ENCODE measurements around the gene ANKRD40.

Gene ANKRD40

DNA sequence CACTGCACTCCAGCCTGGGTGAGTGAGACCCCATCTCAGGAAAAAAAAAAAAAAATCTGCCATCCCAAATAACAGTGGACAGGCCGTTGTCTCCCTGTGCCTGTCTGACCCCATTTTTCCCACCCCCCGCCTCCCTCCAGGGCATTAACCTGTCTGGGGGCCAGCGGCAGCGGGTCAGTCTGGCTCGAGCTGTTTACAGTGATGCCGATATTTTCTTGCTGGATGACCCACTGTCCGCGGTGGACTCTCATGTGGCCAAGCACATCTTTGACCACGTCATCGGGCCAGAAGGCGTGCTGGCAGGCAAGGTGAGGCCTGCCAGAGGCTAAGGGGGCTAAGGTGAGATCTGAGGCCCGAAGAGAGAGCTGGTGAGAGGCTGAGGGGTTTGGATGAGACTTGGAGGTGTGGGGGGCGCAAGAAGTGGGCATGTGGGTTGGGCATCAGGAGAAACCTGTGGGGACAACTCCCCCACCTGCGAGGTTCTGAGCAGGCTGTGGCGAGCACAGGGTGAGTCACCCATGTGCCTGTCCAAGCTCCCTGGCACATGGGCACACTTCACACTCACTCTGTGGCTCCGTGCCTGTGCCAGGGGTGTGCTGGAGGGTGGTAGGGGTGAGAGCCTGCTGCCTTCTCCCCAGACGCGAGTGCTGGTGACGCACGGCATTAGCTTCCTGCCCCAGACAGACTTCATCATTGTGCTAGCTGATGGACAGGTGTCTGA, 34.7 kb downstream of the ANKRD40 start:
- TF ChIP-seq GATA2 (IDR thresholded peaks at IDR 0.05; ENCODE audit: low read depth, low read length) (no peak), GATA3 (IDR thresholded peaks at IDR 0.05; ENCODE audit: low read depth, low read length) (no peak)

DNA sequence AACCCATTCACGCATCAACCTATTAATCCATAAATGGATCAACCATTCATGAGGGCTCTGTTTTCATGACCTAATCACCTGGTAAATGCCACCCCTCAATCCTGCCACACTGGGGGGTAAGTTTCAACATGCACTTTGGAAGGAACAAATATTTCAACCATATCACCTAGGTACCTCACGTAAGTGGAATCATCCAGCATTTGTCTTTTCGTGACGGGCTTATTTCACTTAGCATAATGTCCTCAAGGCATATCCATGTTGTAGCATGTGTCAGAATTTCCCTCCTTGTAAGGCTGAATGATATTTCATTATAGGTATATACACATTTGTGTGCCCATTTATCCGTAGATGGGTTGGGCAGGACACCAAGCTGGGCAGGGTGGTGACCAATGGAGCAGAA, 35.6 kb downstream of the ANKRD40 start:
- TF ChIP-seq GATA2 (IDR thresholded peaks at IDR 0.05; ENCODE audit: low read depth, low read length) (no peak), GATA3 (IDR thresholded peaks at IDR 0.05; ENCODE audit: low read depth, low read length) (no peak)

DNA sequence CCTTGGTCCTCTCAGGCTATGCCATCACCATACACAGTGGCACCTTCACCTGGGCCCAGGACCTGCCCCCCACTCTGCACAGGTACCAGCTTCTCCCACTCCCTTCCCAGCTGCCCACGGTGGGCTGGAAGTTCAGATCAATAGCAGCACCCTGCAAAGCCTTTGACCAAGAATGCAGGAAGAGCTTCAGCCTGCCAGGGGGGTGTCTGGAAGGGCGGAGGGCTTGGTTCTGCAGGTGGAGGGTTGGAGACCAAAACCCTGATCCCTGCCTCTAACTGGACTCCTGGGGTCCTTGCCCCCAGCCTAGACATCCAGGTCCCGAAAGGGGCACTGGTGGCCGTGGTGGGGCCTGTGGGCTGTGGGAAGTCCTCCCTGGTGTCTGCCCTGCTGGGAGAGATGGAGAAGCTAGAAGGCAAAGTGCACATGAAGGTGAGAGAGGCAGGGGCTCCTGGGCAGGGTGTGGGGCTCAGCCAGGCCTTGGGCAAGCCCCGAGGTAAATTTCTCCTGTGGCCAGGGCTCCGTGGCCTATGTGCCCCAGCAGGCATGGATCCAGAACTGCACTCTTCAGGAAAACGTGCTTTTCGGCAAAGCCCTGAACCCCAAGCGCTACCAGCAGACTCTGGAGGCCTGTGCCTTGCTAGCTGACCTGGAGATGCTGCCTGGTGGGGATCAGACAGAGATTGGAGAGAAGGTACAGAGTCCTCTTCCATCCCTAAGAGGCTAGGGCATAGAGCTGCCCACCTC, 38.7 kb downstream of the ANKRD40 start:
- TF ChIP-seq GATA2 (IDR thresholded peaks at IDR 0.05; ENCODE audit: low read depth, low read length), result no peak
- TF ChIP-seq GATA3 (IDR thresholded peaks at IDR 0.05; ENCODE audit: low read depth, low read length), result no peak

DNA sequence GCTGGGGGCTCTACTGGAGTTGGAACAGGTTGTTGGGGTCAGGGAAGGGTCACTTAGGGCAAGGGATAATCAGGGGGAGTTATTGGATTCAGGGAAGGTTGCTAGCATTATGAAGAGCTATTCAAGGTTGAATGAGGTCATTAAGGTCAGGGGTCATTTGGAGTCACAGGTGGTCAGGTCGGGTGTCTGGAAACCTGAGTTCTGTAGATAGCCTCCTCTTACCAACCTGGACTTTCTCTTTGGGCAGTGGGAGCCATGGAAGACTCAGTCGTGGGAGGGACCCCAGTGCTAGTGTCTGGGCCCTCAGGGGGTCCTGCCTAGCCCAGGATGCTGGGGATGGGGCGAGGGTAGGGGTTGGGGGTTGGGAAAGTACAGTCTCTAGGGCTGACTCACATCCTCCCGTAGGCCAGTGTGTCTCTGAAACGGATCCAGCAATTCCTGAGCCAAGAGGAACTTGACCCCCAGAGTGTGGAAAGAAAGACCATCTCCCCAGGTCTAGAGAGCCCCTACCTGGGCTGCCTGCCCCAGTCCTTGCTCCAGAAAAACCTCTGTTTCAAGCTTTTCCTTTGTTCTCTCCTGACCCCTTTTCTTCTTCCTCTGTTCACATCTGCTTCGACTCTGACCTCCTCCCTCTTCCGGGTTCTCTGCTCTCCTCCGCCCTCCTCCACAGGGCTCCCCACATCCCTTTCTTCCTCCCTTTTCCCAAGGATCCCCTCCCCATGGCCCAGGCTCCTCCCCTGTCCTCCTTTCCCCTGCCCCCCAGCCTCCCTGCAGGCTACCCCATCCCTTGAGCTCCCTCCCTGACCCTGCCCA, 39.5 kb downstream of the ANKRD40 start:
- no peak for TF ChIP-seq GATA2 (IDR thresholded peaks at IDR 0.05; ENCODE audit: low read depth, low read length)
- TF ChIP-seq GATA3 (IDR thresholded peaks at IDR 0.05; ENCODE audit: low read depth, low read length), result no peak

DNA sequence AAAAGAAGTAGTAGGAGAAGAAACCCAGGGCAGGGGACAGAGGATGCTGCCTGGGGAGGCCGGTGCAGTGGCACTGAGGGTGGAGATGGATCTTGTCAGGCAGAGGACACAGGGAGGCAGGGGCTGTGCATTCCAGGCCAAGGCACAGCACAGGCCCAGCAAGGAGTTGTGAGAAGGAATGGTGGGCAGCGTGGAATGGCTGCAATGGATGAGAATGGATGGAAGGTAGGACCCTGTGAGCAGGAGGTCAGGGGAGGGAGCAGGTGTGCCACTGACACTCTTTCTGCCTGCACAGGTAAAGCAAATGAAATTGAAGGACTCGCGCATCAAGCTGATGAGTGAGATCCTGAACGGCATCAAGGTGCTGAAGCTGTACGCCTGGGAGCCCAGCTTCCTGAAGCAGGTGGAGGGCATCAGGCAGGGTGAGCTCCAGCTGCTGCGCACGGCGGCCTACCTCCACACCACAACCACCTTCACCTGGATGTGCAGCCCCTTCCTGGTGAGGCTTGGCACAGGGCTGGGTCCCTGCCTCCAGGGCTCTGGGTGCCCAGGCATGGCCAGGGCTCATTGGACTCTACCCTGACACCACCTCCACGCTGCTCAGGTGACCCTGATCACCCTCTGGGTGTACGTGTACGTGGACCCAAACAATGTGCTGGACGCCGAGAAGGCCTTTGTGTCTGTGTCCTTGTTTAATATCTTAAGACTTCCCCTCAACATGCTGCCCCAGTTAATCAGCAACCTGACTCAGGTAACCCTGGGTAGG, 40.3 kb downstream of the ANKRD40 start:
- TF ChIP-seq GATA2 (IDR thresholded peaks at IDR 0.05; ENCODE audit: low read depth, low read length) (no peak), GATA3 (IDR thresholded peaks at IDR 0.05; ENCODE audit: low read depth, low read length) (no peak)

DNA sequence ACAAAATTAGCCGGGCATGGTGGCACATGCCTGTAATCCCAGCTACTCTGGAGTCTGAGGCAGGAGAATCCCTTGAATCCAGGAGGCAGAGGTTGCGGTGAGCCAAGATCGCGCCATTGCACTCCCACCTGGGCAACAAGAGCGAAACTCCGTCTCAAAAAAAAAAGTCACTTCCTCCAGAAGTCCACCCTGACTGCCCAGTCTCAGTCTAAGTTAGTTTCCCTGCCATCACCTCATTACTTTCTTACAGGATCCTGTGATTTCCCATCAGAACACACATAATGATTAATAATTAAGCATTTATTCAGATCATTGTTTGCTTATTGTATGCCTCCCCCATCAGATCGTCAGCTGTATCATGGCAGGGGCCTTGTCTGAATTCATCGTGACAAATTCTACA, 41.4 kb downstream of the ANKRD40 start:
- TF ChIP-seq GATA2 (IDR thresholded peaks at IDR 0.05; ENCODE audit: low read depth, low read length), result no peak
- TF ChIP-seq GATA3 (IDR thresholded peaks at IDR 0.05; ENCODE audit: low read depth, low read length), result no peak

DNA sequence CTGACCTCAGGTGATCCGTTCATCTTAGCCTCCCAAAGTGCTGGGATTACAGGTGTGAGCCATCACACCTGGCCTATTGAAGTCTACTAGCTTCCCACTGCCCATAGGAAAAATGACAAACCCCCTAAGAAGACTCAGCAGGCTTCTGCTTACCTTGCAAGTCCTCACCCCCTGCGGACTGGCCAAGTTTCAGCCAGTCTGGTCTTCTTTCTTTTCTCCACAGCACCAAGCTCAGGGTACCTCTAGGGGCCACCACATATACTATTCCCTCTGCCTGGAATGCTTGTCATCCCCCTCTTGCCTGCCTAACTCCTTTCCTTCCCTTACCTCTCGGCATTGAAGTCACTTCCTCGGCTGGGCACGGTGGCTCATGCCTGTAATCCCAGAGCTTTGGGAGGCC, 41.9 kb downstream of the ANKRD40 start:
- TF ChIP-seq GATA3 (IDR thresholded peaks at IDR 0.05; ENCODE audit: low read depth, low read length), result no peak

DNA sequence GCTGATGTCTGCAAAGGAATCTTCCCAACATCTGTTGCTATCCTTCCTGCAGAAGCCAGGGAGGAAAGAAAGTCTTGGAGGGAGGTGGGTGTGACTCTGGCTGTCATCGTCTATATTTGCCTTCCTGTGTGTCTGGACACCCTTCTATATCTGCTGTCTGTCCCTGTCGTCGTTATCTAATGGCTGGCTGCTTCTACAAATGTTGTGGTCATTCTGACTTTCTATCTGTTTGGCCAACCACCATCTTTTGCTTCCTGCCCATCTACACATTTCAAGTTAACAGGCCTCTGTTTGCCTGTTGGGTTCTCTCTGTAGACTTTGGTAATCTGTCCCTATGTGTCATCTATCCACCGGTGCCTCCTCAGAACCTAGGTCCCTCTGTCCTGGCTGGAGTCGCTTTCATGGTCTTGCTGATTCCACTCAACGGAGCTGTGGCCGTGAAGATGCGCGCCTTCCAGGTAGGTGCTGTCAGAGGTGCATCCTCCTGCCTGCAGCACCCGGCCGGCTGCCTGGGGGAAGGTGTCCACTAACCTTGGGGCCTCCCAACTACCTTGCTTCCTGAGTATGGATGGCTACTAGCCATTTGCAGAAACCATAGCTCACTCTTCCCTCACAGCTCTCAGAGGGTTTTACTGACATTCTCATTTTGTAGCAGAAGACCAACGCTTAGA, 42.8 kb downstream of the ANKRD40 start:
- TF ChIP-seq GATA3 (IDR thresholded peaks at IDR 0.05; ENCODE audit: low read depth, low read length) (no peak), GATA2 (IDR thresholded peaks at IDR 0.05; ENCODE audit: low read depth, low read length) (no peak)

DNA sequence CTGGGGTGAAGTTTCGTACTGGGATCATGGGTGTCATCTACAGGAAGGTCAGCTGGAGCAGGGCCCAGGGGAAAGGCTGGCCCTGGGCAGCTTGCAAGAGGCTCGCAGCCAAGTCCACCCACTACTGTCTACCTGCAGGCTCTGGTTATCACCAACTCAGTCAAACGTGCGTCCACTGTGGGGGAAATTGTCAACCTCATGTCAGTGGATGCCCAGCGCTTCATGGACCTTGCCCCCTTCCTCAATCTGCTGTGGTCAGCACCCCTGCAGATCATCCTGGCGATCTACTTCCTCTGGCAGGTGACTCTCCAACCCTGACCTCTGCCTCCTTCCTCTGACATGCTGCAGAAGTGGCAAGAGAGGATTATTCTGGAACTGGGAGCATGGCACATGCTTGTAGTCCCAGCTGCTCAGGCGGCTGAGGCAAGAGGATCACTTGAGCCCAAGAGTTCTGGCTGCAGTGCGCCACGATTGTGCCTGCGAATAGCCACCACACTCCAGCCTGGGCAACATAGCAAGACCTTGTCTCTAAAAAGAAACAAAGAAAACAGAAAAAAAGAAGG, 43.8 kb downstream of the ANKRD40 start:
- no peak for TF ChIP-seq GATA2 (IDR thresholded peaks at IDR 0.05; ENCODE audit: low read depth, low read length)
- TF ChIP-seq GATA3 (IDR thresholded peaks at IDR 0.05; ENCODE audit: low read depth, low read length), result no peak

DNA sequence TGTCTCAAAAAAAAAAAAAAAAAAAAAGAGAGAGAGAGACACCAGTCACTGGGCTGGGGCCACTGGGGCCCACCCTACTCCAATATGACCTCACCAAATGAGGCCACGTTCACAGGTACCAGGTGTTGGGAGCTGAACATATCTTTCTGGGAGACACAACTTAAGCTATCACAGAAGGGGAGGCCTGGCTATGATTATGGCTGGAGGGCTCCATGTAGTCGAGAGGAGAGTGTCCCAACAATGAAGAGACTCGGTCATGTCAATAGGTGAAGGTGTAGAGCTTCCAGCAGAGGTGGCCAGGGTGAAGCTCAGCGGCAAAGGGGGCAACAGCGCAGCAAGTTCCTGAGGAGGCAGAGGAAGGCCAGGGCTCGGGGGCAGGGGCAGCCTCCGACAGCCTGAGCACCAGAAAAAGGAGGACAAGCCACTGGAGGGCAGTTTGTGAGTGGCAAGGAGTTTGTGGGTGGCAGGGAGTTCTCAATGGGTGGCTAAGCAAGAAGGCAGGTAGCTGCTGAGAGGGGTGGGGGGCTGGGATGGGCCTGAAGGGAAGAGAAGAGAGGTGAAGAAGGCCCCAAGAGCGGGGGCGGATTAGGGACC, 45.0 kb downstream of the ANKRD40 start:
- TF ChIP-seq GATA3 (IDR thresholded peaks at IDR 0.05; ENCODE audit: low read depth, low read length) (no peak), GATA2 (IDR thresholded peaks at IDR 0.05; ENCODE audit: low read depth, low read length) (no peak)

DNA sequence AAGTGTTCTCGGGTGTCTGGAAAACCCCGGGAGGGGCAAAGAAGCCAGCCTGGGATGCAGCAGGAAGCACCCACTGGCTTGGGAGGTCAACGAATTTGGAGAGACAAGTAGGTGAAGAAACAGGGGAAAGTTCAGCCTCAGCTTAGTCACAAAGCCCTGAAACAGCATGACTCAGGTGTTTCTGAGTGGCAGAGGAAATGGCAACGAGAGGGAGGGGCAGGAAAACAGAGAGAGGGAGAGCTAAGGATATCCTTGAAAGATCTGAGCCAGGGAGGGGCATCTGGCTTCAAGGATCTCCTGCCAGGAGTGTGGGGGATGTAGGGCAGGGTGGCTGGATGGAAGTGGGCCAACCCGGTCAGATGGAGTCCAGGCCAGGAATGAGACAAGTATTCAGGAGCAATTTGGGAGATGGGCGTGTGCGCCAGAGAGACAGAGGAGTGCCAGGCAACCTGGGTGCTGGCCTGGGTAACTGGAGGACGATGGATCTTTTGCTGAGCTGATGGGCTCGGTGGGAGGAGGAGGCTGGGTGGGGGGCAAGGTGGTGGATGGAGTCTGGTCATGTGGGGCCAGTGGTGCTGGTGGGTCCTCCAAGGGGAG, 45.8 kb downstream of the ANKRD40 start:
- no peak for TF ChIP-seq GATA3 (IDR thresholded peaks at IDR 0.05; ENCODE audit: low read depth, low read length)
- no peak for TF ChIP-seq GATA2 (IDR thresholded peaks at IDR 0.05; ENCODE audit: low read depth, low read length)

DNA sequence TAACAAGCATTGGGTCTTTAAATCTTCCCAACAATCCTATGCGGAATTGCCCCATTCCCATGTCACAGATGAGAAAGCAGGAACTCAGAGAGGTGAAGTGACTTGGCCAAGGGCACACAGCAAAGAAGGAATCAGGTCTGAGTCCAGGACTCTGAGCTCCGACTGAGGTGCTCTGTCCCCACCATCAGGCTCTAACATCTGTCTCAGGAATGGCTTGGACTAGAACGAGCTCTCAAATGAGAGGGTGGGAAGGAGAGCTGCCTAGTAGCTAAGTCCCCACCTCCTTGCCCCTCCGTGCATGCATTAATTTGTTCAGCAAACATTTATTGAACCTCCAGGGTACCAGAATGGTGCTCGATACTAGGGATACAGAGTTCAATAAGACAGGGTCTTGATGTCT, 46.4 kb downstream of the ANKRD40 start:
- no peak for TF ChIP-seq GATA3 (IDR thresholded peaks at IDR 0.05; ENCODE audit: low read depth, low read length)
- no peak for TF ChIP-seq GATA2 (IDR thresholded peaks at IDR 0.05; ENCODE audit: low read depth, low read length)
